GM18511 (cell line): ENCODE measurements around the gene RTP4.

ENCODE experiments used
- ATAC-seq: cut with Tn5 transposase; IDR thresholded peaks from one replicate; pipeline ENCODE4 v1.9.1; 2021; ENCODE audit warnings: mild to moderate bottlenecking, moderate library complexity; ENCODE audit not compliant: unreplicated experiment

Gene RTP4, protein sequence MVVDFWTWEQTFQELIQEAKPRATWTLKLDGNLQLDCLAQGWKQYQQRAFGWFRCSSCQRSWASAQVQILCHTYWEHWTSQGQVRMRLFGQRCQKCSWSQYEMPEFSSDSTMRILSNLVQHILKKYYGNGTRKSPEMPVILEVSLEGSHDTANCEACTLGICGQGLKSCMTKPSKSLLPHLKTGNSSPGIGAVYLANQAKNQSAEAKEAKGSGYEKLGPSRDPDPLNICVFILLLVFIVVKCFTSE

DNA sequence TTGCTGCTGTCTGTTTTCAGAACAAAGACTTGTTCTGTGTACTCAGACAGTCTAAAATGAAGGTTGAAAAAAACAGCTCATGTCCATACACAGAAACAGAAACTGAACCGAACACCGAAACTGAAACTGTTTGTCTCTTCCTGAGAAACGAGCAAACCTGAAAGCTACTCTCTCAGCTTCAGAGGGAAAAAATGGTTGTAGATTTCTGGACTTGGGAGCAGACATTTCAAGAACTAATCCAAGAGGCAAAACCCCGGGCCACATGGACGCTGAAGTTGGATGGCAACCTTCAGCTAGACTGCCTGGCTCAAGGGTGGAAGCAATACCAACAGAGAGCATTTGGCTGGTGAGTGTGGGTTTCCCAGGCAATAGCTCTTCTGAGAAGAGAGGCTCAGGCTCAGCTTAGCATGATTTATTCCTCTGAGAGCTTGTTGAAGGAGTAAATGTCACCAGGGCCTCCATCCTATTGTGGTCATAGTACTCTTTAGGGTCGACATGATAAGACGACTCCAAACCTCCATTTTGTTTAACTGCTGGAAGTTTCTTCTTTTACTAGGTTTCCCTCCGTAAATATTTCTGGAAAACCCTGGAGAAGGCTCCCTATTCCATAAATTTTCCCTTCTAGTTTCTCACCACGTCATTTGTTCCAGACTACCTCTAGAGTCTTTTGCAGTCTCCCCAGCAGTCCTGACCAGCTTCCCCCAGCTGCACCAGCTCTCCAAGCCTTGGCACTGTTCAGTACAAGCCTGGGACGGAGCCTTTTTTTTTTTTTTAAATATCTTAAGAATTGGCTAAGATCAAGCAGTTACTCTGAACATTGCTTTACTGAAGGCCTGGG, at the start of gene RTP4:
TSS of gene RTP4 (plus strand) at position 135 of the 838 bp plus-strand sequence. CDS start at position 192, 57 bp downstream.
- ATAC-seq = peak; percentile 93

DNA sequence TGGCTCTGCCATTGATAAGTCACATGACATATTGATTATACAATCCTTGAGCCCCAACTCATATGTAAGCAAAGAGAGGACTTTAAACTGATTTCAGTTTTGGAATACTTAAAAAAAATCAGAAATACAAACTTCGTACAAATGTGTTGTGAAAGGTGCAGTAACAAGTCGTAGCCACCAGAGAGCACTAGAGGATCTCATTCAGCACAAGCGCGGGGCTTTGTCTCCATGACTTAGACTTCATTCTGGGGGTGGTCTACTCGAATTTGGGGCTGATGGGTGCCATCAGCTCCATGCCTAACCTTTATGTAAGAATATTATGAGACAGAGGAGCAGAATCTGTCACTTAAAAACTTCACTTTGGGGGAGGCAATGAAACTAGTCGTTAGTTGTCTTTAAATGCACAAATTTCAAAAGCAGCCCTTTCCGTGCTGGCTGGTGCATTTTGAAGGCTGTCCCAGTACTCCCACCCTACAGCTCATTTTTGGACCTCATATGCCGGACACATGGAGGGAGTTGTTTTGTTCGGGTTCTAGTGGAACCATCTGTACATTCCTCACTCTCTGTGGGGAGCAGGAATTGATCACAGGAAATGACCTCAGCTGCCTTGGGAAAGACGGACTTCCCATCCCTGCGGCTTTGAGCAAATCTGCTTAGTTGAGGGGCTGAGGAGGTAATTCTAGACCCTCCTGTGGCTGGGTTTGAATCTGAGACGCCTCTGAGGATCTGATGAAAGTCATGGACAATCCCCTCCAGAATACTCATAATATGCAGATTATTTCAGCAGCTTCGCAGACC, 49.2 kb upstream of the RTP4 start:
- no peak for ATAC-seq

DNA sequence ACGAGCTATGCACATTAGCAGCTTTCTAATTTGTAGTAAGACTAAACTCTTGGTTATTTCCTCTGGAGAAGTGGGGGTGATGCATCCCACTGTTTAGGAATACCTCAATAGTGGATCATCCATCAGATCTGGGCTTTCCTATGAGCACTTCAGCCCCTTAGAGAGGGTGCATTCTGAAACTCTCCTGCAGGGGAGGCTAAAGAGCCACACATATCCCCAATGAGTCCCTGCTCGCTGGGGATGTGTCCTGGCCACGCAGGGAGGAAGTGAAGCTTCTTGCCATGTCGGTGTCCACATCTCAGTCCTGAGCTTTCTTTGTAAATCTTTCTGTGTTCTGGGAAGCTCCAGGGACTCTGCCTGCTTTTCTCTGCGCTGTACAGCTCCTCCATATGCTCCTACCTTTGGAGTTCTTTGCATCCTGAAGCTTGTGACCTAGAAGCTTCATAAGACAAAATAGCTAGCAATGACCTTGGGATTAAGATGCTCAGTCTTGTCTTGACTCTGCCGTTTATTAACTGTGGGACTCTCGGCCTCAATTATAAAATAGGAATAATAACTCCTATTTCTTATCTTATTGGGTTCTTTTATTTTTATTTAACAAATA, 48.4 kb upstream of the RTP4 start:
- ATAC-seq = peak; percentile 90

DNA sequence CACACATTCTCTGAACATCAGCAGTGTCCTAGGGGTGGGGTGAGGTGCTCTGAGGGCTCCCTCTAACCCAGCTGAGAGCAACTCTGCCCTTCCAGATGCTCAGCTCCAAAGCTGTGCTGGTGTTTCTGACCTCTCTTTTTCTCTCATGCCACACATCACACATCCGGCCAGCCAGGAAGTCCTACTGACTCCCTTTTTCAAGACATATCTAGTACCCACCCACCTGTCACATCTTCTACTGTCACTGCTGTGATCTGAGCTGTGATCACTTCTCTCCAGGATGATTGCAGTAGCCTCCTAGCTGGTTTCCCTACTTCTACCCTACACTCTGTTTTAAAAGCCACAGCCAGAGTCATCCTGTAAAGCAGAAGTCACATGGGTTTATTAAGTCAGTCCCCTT, 46.4 kb upstream of the RTP4 start:
- no peak for ATAC-seq

DNA sequence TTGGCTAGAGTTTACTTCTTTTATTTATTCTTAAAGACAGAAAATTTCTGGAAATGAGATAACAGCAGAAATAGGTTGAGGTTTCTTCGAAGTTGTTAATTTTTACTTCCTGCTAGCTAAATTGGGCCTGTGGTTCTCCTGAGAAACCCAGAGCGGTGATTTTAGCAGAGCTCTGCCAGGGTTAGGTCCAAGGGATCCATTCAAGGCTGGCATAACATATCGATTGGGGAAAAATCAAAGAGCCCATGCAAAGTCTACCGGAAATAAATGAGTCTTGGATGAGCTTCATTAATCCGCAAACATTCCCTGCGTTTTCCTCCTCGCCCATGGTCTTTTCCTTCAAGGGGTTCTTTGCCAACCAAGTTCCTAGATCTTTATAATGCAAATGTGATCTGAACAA, 45.9 kb upstream of the RTP4 start:
- no peak for ATAC-seq

DNA sequence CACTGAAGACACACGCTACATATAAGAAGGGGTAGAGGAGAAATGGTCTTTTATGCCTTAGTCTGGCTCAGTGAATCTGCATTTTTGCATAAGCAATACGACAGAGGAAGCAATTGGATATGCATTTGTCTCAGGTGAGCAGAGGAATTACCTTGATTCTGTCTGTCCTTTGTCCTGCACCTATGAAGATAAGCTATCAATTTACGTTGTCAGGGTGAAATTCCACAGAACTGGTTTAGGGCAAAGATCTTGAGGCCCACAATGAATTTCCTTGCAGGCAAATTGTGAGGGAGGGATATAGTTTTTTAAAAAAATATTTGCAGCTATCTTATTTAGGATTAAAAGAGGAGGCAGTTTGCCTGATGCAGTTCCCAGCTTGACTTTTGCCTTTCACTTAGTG, 45.1 kb upstream of the RTP4 start:
- no peak for ATAC-seq

DNA sequence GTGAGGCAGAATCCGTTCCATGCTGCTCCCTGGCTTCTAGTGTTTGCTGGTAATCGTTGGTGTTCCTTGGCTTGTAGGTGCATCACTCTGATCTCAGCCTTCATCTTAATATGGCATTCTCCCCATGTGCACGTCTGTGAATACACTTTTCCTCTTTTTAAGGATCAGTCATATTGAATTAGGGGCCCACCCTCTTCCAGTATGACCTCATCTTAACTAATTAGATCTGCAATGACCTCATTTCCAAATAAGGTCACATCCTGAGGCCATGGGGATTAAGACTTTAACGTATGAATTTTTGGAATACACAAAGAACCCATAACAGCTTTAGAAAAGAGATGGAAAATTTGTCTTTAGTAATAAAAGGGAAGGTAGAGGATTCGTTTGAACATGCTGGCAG, 42.6 kb upstream of the RTP4 start:
- no peak for ATAC-seq

DNA sequence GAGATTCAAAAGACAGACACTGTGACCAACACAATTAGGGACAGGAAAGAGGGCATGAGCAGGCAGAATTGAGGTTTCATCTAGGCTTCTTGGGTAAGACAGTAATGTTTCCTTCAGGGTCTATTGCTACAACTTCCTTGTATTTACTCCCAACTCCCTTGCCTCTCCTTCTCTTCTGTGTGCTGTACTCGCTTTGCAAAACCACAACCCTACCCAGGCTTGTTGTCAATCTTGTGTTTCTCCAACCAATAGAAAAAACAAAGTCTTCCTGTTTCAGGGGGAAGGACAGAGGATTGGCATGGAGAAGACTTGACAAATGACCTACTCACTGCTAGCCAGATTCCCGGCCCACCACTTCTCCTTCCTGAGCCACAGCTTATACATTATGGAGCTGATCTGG, 40.3 kb upstream of the RTP4 start:
- no peak for ATAC-seq

DNA sequence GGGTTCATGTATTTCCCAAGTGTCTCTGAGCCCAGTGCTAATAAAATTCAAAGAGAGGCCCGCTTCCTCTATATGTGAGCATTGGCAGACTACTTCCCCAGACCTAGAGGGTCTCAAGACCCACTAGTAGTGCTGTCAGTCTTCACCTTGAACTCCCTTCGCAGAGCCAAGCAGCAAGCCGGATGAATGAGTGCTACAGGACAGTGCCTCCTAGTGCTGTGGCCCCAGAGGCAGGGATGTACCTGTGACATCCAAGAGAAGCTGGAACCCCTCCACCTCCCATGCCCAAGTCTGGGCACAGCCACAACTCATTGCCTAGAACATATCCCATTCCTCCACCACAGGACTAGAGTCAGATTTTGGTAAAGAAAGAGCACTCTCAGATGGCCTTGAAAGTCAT, 39.5 kb upstream of the RTP4 start:
- no peak for ATAC-seq

DNA sequence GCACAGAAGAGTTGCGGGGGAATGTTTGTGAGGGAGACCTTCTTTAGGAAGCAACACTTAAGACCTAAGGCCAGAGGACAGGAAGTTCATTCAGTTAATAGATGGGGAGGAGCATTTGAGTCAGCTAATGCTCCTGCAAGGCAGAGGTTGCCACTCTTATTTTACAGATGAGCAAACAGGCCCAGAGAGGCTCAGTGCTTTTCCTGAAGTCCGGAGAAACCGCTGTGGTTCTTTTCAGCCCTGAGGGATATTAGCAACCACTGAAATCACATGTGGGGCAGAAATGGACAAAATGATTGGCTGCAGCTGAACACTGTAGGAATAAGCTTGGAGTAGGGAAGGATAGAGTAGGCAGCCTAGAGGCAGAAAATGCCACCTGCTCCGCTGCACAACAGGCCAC, 33.3 kb upstream of the RTP4 start:
- no peak for ATAC-seq

DNA sequence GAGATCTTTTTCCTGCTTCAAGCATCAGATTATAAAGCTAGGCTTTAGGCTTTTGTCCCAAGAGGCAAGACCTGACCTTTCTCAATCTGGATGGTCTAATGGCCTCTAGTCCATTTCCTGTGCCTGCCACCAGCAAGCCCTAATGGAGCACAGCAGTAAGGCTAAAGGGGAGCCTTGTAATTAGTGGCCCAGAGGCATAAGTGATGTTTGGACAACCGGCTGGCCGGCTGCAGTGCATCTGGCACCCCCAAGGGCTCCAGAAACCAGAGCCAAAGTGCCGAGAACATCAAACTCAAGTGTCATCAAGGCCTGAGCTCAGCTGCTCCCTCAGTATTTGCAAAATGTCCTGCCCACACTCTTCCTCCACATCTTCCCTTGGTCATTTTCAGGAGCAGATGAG, 31.9 kb upstream of the RTP4 start:
- no peak for ATAC-seq

DNA sequence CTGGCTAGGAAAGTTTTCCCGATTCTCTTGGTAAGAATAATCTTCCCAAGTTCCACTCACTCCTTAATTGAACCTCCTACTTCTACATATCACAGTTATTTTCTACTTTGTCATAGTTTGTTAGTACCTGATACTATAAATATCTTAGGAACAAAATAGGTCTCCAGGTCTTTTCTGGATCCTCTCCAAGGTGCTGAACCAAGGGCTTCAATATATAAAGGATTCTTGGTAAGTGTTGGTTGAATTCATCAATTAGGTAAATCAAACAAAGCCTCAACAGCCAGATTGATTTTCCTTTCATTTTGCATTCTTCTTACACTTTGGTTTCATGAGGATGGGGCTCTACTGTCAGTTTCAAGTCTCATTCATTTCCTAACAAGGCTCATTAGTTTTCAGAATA, 27.6 kb upstream of the RTP4 start:
- ATAC-seq = no peak

DNA sequence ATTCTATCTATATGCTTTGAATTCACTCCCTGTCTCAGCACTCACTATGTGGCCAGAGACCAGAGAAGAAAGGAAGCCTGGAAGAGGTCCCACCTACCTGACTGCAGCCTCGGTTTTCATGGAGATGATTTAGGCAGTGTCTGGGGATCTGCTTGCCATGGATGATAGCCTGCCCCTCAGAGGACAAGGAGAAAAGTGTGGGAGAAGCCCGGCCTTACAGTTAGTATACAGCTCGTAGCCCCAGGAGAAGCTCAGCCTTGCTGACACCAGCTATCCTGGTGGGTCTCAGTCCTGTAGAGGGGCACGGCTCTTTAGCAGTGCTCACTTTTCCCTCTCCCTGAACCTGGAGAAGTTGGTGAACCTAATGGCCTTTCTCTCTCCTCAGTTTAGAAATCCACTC, 25.9 kb upstream of the RTP4 start:
- ATAC-seq = no peak

DNA sequence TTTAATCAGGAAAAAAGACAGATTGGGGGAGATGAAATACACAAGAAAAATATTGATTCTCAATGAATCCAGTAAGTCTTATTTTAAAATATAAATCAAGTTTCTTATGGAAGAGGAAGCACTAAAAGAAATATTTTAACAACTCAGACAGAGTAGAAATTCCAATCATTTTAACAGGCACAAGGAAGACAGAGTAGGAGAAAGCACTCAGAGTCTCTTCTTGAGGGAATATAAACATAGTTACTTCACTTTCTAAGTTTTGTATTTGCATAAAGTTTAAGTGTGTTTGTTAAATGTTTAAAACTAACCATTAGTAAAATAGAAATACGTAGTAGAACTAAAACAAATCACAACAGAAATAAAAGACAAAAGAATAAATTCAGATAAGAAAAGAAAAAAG, 24.5 kb upstream of the RTP4 start:
- ATAC-seq = no peak

DNA sequence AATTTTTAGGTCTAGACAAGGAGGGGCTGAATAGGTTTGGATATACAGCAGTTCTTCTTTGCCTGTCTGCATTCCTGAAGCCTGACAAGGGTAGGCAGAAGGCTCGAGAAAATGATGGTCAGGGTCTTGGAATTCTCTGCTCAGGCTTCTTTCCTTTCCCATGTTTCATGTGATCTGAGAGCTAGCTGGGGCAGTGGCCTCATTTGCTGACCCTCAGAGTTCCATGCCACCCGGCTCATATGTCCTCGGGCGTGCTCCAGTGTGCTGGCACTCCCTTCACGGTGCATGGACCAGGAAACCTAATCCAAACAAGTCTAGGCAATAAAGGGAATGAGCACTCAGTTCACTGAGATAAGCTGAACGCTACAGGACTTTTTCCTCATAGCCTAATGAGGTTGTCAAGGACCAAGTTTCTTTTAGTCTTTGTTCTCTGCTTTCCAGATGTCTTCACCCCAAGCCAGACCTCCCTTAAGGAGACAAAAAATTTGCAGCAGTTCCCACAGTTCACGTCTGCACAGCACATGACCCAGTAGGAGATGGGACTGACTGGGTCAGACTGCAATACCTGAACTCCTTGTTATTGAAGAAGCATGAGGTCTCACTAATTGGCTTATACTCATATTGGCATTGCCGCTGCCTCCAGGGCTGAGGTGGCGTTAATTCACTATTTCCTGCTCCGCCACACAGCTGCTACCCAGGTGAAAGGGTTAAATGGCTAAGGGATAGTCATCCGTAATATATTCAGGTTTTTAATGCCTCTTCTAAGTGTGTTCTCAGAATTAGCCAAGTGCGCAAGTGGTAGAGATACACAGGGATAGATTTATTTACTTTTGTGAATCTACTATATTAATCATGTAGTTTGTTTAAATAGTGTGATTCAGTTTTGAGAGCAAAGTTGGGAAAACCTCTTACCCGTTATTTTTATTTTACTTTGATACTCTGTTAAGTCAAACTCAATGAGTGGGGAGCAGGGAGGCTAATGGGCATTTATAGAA, 15.3 kb upstream of the RTP4 start:
- ATAC-seq = no peak

DNA sequence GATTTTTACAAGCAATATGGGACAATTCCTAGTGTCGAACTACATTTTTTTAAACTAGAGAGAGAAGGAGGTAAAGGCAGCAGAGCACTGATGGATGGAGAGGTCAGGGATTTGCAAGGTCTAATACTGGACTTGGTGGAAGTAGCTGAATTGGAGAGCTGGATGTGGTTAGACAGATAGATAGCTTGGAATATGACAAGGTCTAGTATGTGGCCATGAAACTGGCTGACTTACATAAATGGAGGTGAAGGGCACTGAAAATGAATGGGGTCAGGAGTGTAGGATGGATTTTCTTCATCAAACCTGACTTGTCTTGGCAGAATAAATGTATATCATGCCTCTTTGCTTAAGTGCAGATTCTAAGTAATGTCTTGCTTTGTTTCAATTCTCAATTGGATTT, 10.1 kb upstream of the RTP4 start:
- no peak for ATAC-seq

DNA sequence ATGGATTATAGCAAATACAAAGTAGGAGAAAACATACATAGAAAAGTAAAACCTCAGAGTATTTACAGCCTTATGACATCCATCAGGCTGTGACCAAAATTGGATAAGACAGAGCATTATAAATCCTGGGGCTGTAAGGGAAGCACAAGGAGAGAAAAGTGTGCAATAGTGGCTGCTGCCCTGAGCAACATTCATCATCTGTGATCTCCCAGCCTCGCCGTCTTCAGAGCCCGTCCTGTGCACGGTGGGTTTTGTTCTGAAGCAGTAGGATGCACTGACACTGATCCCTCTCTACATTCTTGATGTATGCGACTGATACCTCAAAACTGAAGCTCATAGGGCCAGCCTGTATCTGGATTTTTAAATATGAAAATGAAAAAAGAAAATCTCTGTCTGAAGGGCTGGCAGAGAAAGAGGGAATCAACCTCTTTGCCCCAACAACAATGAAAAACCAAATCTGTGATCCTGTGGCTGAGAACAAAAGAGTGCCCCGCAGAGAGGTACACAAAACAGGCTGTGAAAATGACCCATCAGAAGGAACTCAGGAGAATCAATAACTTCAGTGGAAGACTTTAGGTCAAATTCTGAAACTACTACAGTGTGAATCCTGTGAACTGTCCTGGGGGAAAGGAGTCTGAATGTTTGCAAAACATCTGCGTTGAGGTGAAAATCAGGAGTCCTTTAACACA, 8.2 kb upstream of the RTP4 start:
- no peak for ATAC-seq

DNA sequence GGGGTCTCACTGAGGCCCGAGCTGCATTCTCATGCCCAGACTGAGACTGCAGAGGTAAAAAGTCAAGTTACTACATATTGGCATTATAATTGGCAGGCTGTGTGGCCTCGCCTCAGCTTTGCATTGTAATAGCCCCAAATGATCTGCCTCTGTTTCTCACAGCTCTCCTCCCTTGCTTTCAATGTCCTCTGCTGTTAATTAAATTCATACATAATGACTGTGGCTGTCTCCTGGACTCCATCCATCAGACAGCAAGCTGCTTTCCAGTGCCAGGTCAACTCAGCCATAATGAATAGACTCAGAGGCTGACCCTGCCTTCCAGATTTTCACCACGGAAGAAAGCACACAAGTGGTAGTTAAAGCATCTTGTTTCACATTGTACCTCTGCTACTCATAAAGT, 7.6 kb upstream of the RTP4 start:
- ATAC-seq = no peak

DNA sequence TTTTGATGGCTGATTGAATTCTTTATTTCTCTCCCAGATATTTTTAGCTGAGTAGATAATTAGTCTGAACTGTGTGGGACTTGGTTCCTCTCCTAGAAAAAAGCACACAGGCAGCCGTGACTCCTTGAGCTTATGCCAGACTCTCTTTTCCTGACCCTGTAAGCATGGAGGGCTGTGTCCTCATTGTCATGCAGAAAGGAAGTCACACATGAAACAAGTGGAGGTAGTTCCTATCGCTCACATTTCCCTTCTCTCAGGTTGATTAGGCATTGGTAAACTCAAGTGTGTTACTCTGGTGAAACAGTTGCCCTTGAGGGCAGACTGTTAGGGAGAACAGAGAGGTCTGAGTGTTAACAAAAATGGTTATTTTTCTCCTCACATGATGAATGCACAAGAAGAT, 6.3 kb upstream of the RTP4 start:
- peak; percentile 67 for ATAC-seq
